Neutrophil (primary cell): ENCODE data around the gene CREB3L2.
"Not testable (repeated sequence)": the region's sequence is repeated elsewhere in the genome, so short reads cannot be mapped to it uniquely, and the experiment has no call there.

Source experiments
- H3K27ac ChIP-seq: fragments of 200-600 bp; sonication (generic); 2 replicates; pipeline ENCODE4 v1.5.1; 2016; ENCODE audit warnings: mild to moderate bottlenecking, moderate library complexity
- H3K27me3 ChIP-seq: fragments of 200-600 bp; sonication (generic); 2 replicates; pipeline ENCODE4 v1.6.0; 2016; ENCODE audit warnings: mild to moderate bottlenecking
- H3K36me3 ChIP-seq: fragments of 200-600 bp; sonication (generic); 2 replicates; pipeline ENCODE4 v1.5.1; 2017
- H3K4me1 ChIP-seq, 2 experiments: fragments of 200-600 bp in 1 of 2; sonication (generic) in 1 of 2; 1 replicate in 1 of 2; 2 replicates in 1 of 2; pipeline versions ENCODE4 v1.5.1 to v1.6.1; 2013 to 2016; ENCODE audit warnings: low read depth in 1 of 2, low read length in 1 of 2, mild to moderate bottlenecking in 1 of 2, moderate library complexity in 1 of 2; ENCODE audit not compliant: control insufficient read depth in 1 of 2, insufficient read depth in 1 of 2
- H3K4me3 ChIP-seq, 2 experiments: fragments of 200-600 bp in 1 of 2; sonication (generic) in 1 of 2; 1 replicate in 1 of 2; 2 replicates in 1 of 2; pipeline ENCODE4 v1.5.1; 2013 to 2016; ENCODE audit warnings: low read depth in 1 of 2, low read length in 1 of 2, mild to moderate bottlenecking in 1 of 2, moderate library complexity in 1 of 2
- H3K9me3 ChIP-seq: fragments of 200-600 bp; sonication (generic); 2 replicates; pipeline ENCODE4 v1.5.1; 2016
- TF ChIP-seq, protein P1 (sequence below): fragments of 200-600 bp; sonication (generic); IDR thresholded peaks from 2 replicates; pipeline ENCODE4 v1.5.1; 2016; ENCODE audit warnings: antibody characterized with exemption

Gene CREB3L2

DNA sequence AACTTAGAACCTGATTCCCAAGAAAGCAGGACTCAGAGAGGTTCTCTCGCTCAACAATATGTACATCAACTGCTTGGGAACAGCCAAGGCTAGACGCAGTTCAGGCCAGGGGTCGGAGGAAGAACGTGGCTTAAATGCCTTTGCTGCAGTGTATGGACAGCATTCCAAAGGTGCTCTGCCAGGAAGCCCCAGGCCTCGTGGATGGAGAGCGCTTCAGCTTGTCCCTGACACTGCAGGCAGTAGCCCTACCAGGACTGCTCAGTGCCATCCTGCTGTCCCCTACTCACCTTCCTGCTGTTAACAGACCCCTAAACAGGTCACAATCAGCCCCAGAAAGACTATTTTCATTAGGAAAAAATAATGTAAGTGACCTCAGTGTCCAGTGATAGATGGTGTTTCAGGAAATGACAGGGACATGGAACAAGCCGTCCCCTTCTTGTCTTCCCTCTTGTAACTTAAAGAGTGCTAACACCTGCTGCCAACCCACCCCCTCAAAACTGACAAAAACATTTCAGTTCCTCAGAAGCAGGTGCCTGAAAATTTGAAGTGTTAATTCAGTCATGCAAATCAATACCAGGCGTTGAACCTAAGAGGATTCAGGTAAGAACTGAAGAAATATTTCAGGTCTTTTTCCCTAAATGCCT lies 16.5 kb downstream of the CREB3L2 start:
- Histone ChIP-seq H3K36me3 (no peaks in the 10 kb centered on the region), H3K4me3 (no peak overlapping the region), H3K27me3 (no peaks in the 10 kb centered on the region), H3K27ac (no peak overlapping the region), H3K9me3 (no peaks in the 10 kb centered on the region), H3K4me1 (no peaks in the 10 kb centered on the region)
- TF ChIP-seq, protein P1, sequence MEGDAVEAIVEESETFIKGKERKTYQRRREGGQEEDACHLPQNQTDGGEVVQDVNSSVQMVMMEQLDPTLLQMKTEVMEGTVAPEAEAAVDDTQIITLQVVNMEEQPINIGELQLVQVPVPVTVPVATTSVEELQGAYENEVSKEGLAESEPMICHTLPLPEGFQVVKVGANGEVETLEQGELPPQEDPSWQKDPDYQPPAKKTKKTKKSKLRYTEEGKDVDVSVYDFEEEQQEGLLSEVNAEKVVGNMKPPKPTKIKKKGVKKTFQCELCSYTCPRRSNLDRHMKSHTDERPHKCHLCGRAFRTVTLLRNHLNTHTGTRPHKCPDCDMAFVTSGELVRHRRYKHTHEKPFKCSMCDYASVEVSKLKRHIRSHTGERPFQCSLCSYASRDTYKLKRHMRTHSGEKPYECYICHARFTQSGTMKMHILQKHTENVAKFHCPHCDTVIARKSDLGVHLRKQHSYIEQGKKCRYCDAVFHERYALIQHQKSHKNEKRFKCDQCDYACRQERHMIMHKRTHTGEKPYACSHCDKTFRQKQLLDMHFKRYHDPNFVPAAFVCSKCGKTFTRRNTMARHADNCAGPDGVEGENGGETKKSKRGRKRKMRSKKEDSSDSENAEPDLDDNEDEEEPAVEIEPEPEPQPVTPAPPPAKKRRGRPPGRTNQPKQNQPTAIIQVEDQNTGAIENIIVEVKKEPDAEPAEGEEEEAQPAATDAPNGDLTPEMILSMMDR: no peak

DNA sequence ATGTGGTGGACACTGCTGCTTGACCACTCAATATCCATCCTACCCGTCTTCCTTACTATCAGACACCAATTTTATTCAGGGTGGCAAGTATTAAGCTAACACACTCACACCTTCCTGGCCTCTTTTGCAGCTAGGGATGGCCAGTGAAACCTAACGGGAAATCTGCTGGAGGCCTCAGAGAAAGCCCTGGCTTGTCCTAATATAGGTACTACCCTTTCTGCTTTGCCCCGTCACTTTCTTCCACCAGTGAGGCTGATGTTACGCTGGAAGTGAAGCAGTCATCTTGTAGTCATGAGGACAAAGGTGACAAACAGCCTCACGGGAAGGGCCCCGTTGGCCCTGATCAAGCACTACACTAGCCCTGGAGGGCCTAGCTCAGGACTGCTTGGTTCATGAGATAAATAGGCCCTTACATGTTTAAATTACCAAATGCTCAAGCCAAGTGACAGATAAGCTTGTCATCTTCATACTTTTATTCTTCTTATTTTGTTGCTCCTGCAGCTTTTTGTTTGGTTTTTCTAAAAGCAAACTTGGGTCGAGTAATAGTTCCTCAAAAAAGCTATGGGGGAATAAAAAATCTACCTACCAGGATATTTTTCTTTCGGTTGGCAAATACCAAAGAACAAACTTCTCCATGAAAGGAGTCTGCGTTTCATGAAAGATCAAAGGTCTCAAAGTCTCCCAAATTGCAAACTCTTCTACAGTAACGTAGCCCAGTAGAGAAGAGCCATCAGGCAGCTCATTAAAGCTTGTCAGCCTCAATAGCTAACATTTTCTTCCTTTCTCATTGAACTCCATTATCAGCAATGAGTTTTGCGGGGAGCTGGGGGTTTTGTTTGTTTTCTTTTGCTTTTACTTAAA lies 17.5 kb downstream of the CREB3L2 start:
- Histone ChIP-seq H3K27me3 (no peaks in the 10 kb centered on the region), H3K4me1 (no peaks in the 10 kb centered on the region), H3K4me3 (no peak overlapping the region), H3K27ac (no peak overlapping the region), H3K9me3 (no peaks in the 10 kb centered on the region), H3K36me3 (no peaks in the 10 kb centered on the region)
- TF ChIP-seq, protein P1: no peak

DNA sequence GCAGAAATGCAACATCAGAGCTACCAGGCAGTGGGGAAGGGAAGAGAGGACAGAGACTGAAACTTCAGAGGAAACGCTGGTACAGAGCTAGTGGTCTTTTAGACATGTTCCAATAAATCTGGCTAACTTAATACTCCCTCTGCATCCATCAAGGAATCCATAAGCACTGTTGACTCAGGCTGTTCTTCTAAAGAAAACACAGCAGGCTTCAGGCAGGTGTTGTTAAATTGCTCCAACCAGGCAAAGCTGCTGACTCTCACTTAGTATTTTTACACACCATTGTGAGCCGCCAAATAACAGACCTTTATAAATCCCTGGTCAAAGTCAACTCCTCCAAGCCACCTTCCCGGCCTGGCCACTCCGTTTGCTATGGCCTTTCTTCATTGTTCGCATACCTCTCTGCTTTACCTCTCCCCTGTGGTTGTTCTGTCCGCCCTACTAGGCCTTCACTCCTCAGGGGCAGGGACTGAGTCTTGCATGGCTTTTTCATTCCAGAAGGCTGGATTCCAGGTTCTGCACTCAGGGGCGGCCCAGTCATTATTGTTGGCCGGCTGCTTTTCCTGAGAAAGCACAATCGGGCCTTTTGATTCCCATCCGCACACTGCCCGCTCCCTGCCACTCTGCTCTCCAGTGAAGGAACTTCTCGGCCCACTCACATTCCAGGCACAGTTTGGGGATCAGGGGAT lies 18.4 kb downstream of the CREB3L2 start:
- peaks cover 0 to 8% of the 10 kb centered on the region in 2 experiments for H3K4me1 ChIP-seq
- H3K36me3 ChIP-seq: no peaks in the 10 kb centered on the region
- TF ChIP-seq, protein P1: no peak
- H3K27ac ChIP-seq: no peak overlapping the region
- no peaks in the 10 kb centered on the region for H3K27me3 ChIP-seq
- no peaks in the 10 kb centered on the region for H3K9me3 ChIP-seq
- no peak overlapping the region for H3K4me3 ChIP-seq

DNA sequence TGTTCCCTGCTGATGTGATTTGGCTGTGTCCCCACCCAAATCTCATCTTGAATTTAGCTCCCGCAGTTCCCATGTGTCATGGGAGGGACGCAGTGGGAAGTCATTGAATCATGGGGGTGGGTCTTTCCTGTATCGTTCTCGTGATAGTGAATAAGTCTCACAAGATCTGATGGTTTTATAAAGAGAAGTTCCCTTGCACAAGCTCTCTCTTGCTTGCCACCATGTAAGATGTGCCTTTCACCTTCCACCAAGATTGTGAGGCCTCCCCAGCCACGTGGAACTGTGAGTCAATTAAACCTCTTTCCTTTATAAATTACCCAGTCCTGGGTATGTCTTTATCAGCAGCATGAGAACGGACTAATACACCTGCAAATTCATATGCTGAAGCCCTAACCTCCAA lies 19.5 kb downstream of the CREB3L2 start:
- H3K27me3 ChIP-seq, H3K4me3 ChIP-seq, H3K27ac ChIP-seq, H3K36me3 ChIP-seq, H3K4me1 ChIP-seq, H3K9me3 ChIP-seq: not testable (repeated sequence)

DNA sequence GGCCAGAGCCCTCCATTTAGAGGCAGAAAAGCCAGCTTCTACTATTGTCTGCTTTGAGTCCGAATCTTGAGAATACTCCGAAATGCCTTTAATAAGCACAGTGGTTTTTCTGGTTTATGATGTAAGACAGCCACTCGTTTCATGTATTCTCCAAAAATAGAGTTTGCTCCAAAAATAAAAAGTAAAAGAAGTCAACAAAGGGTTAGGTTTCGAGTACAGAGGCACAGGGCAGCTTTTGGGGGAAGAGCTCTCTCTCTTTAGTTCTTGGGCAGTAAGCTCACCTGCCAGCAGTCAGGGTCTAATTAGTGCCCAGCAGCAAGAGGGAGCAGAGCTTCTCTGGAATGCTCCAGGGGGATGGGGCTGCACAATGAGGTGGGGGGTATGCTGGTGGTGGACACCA lies 20.2 kb downstream of the CREB3L2 start:
- H3K9me3 ChIP-seq: no peaks in the 10 kb centered on the region
- TF ChIP-seq, protein P1: no peak
- no peaks in the 10 kb centered on the region for H3K36me3 ChIP-seq
- no peak overlapping the region for H3K27ac ChIP-seq
- no peak overlapping the region for H3K4me3 ChIP-seq
- peaks cover 0 to 8% of the 10 kb centered on the region in 2 experiments for H3K4me1 ChIP-seq
- H3K27me3 ChIP-seq: no peaks in the 10 kb centered on the region
